ENCODE results near the gene CNOT9. TPM values are rescaled to one million over a fixed set of nuclear protein-coding genes. Genes with fewer than 3 reads are reported as not detected.

Gene CNOT9
- total RNA-seq, 4 donors from 2014 or later: 10.4 to 28.4 (median 20.5) TPM

DNA sequence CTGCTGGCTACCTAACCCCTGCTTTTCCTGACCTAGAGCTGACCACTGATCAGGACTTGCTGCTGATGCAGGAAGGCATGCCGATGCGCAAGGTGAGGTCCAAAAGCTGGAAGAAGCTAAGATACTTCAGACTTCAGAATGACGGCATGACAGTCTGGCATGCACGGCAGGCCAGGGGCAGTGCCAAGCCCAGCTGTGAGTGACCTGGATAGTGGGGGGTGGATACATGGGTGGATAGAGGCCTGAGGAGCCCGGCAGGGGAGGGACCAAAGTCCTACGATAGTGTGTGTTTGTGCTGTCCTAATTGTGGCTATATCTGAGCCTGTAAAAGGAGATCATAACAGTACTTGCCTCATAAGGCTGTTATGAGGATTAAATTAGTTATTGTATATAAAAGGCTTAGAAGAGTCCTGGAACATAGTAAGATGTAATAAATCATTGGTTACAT, 47.3 kb downstream of the CNOT9 start:
- peaks cover 16 to 31% of the 10 kb centered on the region in 2 donors for H3K4me1 ChIP-seq
- H3K36me3 ChIP-seq: peaks cover 0 to 19% of the 10 kb centered on the region in 2 donors
- in situ Hi-C loops (cut with MboI; ENCODE audit: low sequenced_read_pairs in 4 of 4): no loop called here

DNA sequence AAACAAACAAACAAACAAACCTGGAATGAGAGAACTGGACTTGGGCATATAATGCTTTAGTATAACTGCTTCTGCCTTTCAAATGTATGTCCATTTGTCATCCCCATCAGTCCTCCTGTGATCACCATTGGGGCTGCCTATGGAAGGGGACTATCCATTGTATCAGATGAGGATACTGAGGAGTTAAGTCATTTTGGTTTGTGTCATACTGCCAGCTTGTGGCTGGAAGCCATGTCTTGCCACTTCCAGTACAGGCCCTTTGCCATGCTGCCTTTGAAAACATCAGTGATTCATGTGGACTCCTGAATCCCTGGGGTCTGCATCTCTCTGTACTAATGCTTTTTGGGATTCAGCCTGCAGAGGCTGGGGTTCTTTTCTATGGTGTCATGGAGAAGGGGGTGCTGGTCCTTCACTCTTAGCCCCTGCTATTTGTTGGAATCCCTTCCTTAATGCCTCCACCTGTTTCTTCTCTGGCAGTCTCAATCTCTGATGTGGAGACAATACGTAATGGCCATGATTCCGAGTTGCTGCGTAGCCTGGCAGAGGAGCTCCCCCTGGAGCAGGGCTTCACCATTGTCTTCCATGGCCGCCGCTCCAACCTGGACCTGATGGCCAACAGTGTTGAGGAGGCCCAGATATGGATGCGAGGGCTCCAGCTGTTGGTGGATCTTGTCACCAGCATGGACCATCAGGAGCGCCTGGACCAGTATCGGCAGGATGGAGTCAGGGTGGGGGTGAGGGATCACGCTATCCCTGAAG, 49.6 kb downstream of the CNOT9 start:
- Histone ChIP-seq H3K27ac (peak overlapping the region; percentile 19 to 57 (median 38)), H3K4me1 (peaks cover 12 to 14% of the 10 kb centered on the region in 2 donors), H3K27me3 (no peaks in the 10 kb centered on the region), H3K36me3 (peaks cover 0 to 36% of the 10 kb centered on the region in 2 donors), H3K4me3 (no peak overlapping the region), H3K9me3 (no peaks in the 10 kb centered on the region)
- ATAC-seq: peak; percentile 18 to 37
- in situ Hi-C loops (cut with MboI; ENCODE audit: low sequenced_read_pairs in 4 of 4): no loop called here
- DNase-seq: peak in 1 of 2 donors; percentile 39
- TF ChIP-seq POLR2A (IDR thresholded peaks at IDR 0.05): no peak
- TF ChIP-seq, protein P1, sequence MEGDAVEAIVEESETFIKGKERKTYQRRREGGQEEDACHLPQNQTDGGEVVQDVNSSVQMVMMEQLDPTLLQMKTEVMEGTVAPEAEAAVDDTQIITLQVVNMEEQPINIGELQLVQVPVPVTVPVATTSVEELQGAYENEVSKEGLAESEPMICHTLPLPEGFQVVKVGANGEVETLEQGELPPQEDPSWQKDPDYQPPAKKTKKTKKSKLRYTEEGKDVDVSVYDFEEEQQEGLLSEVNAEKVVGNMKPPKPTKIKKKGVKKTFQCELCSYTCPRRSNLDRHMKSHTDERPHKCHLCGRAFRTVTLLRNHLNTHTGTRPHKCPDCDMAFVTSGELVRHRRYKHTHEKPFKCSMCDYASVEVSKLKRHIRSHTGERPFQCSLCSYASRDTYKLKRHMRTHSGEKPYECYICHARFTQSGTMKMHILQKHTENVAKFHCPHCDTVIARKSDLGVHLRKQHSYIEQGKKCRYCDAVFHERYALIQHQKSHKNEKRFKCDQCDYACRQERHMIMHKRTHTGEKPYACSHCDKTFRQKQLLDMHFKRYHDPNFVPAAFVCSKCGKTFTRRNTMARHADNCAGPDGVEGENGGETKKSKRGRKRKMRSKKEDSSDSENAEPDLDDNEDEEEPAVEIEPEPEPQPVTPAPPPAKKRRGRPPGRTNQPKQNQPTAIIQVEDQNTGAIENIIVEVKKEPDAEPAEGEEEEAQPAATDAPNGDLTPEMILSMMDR (IDR thresholded peaks at IDR 0.05 in 4 of 5, conservative IDR thresholded peaks at IDR 0.05 in 1 of 5): no peak
- intact Hi-C loops (cut with DNase I; ENCODE audit: low total_unique reads): no loop called here

More for the DNA sequence above, 47.3 kb downstream of the CNOT9 start:
- no peak for TF ChIP-seq POLR2A (IDR thresholded peaks at IDR 0.05)
- TF ChIP-seq, protein P1 (IDR thresholded peaks at IDR 0.05 in 4 of 5, conservative IDR thresholded peaks at IDR 0.05 in 1 of 5): no peak
- DNase-seq: no peak
- Histone ChIP-seq H3K4me3 (no peak overlapping the region), H3K27me3 (no peaks in the 10 kb centered on the region), H3K9me3 (no peaks in the 10 kb centered on the region), H3K27ac (peak overlapping the region; percentile 19 to 88 (median 76))
- intact Hi-C loops (cut with DNase I; ENCODE audit: low total_unique reads): no loop called here
- peak in 1 of 2 donors; percentile 25 for ATAC-seq

DNA sequence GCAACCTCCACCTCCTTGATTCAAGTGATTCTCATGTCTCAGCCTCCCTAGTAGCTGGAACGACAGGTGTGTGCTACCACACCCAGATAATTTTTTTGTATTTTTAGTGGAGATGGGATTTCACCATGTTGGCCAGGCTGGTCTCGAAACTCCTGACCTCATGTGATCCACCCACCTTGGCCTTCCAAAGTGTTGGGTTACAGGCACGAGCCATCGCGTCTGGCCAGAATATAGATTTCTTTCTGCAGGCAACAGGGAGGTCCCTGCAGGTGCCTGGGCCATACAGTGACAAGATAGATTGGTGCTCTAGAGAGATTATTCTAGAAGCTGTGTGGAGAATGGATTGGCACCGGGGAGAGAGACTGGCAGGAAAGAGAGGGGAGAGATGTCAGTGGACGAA, 52.4 kb downstream of the CNOT9 start:
- TF ChIP-seq, protein P1 (IDR thresholded peaks at IDR 0.05 in 4 of 5, conservative IDR thresholded peaks at IDR 0.05 in 1 of 5): no peak
- TF ChIP-seq POLR2A (IDR thresholded peaks at IDR 0.05): no peak
- peak; percentile 22 to 71 for DNase-seq
- ATAC-seq: peak; percentile 65 to 67
- peaks cover 0 to 58% of the 10 kb centered on the region in 2 donors for H3K36me3 ChIP-seq
- peaks cover 5 to 7% of the 10 kb centered on the region in 2 donors for H3K4me1 ChIP-seq
- H3K4me3 ChIP-seq: no peak overlapping the region
- in situ Hi-C loops (cut with MboI; ENCODE audit: low sequenced_read_pairs in 4 of 4): no loop called here
- H3K9me3 ChIP-seq: no peaks in the 10 kb centered on the region
- H3K27ac ChIP-seq: peak overlapping the region; percentile 49 to 72 (median 60)
- H3K27me3 ChIP-seq: no peaks in the 10 kb centered on the region
- intact Hi-C loops (cut with DNase I; ENCODE audit: low total_unique reads): no loop called here

DNA sequence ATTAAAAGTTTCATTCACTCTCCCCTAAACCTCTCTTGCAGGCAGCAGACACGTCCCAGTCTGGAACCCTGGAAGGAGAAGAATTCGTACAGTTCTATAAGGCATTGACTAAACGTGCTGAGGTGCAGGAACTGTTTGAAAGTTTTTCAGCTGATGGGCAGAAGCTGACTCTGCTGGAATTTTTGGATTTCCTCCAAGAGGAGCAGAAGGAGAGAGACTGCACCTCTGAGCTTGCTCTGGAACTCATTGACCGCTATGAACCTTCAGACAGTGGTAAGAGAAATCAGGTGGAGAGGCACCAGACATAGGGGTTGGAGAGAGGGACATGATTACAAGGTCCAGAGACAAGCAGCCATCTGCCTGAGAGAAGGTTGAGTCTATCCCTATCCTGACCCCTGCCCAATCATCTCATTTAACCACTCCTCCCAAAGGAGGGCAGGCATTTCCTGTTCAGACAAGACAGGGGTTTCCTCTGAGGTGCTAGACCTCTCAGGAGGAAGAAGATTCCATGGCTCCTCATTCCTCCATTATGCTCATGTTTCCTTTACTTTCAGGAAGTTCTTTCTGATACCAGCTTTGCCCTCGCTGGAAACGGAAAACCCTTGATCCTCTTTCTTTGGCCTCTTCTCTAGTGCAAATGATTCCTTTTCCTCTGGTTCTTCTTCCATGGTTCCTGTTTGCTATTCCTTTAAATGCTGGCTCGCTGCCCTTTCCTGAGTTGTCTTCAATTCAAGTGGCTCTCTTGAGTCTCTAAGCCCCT, 54.1 kb downstream of the CNOT9 start:
- TF ChIP-seq, protein P1 (IDR thresholded peaks at IDR 0.05 in 4 of 5, conservative IDR thresholded peaks at IDR 0.05 in 1 of 5): no peak
- TF ChIP-seq POLR2A (IDR thresholded peaks at IDR 0.05): no peak
- ATAC-seq (no peak), DNase-seq (no peak)
- Histone ChIP-seq H3K27ac (peak overlapping the region; percentile 6 to 72 (median 44)), H3K4me3 (no peak overlapping the region), H3K9me3 (no peaks in the 10 kb centered on the region), H3K27me3 (no peaks in the 10 kb centered on the region), H3K36me3 (peaks cover 0 to 63% of the 10 kb centered on the region in 2 donors), H3K4me1 (peaks cover 3 to 5% of the 10 kb centered on the region in 2 donors)
- intact Hi-C loops (cut with DNase I; ENCODE audit: low total_unique reads): no loop called here
- in situ Hi-C loops (cut with MboI; ENCODE audit: low sequenced_read_pairs in 4 of 4): no loop called here
